Kidney epithelial cell (primary cell): Measurements from ENCODE around the gene GNB5. TPM values are rescaled to one million over a fixed set of nuclear protein-coding genes. Genes with fewer than 3 reads are reported as not detected.
"Not testable (repeated sequence)": the region's sequence is repeated elsewhere in the genome, so short reads cannot be mapped to it uniquely, and the experiment has no call there.

Experiments used
- DNase-seq: peaks from one replicate; pipeline ENCODE4 v3.0.0-alpha.2; 2010; ENCODE audit warnings: low read depth
- H3K27me3 ChIP-seq: 2 replicates; pipeline ENCODE4 v1.6.0; 2011; ENCODE audit warnings: low read length; ENCODE audit not compliant: control insufficient read depth, insufficient read depth
- H3K36me3 ChIP-seq: 2 replicates; pipeline ENCODE4 v1.5.1; 2011; ENCODE audit warnings: low read length; ENCODE audit not compliant: control insufficient read depth, insufficient read depth
- H3K4me3 ChIP-seq: 2 replicates; pipeline ENCODE4 v1.5.1; 2011; ENCODE audit warnings: low read depth, mild to moderate bottlenecking, control low read depth, low read length
- total RNA-seq: library from RNA; depleted of rRNA; stranded (reverse); fragments of >200 nt; gene quantifications from 2 replicates; pipeline ENCODE4 v1.2.3, GENCODE V29; 2015
- TF ChIP-seq, protein P1 (sequence below): IDR thresholded peaks from 2 replicates; pipeline ENCODE4 v1.5.1; 2011; ENCODE audit warnings: mild to moderate bottlenecking, moderate library complexity, low read length, control low read depth, inconsistent platforms; ENCODE audit not compliant: insufficient read depth, poor library complexity, severe bottlenecking

The GNB5 gene
- total RNA-seq, 1 donor from 2014 or later = 46.7 TPM

DNA sequence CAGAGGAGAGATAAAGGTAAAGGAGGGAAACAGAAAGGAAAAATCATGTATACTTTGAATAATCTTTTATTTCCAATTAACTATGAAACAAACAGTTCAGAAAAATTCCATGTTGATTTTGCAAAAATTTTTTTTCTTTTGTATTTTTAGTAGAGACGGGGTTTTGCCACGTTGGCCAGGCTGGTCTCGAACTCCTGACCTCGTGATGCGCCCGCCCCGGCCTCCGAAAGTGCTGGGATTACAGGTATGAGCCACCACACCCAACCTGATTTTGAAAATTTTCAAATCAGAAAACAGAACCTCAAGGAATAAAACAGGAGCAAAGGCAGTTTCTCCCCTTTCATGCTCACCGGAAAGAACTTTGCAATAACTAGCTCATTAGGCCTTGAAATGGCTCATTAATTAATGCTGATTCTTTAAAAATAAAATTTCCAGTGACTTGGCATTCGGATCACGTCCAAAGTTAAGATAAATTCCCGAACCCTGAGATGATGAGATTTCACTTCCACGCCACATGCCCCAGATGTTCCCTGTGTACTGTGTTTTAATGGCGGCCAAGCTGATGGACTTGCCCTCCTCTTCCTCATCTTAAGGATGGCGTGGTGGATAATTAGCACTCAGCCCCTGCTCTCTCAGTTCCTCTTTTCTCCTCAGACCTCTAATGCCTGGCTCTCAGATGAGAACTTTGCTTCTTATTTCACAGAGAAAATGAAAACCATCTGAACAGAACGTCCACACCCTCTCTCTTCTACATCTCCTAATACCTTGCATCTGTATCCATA, 89.5 kb downstream of the GNB5 start:
- DNase-seq = no peak
- Histone ChIP-seq H3K4me3 (no peak overlapping the region), H3K27me3 (no peaks in the 10 kb centered on the region), H3K36me3 (no peaks in the 10 kb centered on the region)
- TF ChIP-seq, protein P1, sequence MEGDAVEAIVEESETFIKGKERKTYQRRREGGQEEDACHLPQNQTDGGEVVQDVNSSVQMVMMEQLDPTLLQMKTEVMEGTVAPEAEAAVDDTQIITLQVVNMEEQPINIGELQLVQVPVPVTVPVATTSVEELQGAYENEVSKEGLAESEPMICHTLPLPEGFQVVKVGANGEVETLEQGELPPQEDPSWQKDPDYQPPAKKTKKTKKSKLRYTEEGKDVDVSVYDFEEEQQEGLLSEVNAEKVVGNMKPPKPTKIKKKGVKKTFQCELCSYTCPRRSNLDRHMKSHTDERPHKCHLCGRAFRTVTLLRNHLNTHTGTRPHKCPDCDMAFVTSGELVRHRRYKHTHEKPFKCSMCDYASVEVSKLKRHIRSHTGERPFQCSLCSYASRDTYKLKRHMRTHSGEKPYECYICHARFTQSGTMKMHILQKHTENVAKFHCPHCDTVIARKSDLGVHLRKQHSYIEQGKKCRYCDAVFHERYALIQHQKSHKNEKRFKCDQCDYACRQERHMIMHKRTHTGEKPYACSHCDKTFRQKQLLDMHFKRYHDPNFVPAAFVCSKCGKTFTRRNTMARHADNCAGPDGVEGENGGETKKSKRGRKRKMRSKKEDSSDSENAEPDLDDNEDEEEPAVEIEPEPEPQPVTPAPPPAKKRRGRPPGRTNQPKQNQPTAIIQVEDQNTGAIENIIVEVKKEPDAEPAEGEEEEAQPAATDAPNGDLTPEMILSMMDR = no peak

DNA sequence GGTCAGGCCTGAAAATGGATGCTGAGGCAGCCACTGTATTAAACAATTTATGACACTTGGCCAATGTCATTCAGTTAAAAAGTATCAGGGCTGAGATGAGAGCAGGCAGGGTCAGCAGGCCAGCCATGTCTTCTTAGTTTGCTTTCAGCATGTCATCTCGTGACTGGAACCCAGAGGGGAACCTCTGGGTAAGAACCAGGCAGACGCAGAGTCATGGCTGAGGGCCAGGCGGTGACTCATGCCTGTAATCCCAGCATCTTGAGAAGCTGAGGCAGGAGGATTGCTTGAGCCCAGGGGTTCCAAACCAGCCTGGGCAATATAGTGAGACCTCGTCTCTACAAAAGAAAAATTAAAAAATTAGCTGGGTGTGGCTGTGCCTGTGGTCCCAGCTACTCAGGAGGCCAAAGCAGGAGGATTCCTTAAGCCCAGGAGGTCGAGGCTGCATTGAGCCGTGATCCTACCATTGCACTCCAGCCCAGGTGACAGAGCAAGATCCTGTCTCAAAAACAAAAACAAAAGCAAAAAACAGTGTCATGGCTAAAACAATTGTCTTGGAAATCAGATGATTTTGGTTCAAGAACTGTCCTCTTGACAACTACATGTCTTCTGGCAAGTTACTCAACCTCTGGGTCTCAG, 90.3 kb downstream of the GNB5 start:
- Histone ChIP-seq H3K27me3 (no peaks in the 10 kb centered on the region), H3K4me3 (no peak overlapping the region), H3K36me3 (no peaks in the 10 kb centered on the region)
- DNase-seq = peak; percentile 69
- TF ChIP-seq, protein P1 = no peak

DNA sequence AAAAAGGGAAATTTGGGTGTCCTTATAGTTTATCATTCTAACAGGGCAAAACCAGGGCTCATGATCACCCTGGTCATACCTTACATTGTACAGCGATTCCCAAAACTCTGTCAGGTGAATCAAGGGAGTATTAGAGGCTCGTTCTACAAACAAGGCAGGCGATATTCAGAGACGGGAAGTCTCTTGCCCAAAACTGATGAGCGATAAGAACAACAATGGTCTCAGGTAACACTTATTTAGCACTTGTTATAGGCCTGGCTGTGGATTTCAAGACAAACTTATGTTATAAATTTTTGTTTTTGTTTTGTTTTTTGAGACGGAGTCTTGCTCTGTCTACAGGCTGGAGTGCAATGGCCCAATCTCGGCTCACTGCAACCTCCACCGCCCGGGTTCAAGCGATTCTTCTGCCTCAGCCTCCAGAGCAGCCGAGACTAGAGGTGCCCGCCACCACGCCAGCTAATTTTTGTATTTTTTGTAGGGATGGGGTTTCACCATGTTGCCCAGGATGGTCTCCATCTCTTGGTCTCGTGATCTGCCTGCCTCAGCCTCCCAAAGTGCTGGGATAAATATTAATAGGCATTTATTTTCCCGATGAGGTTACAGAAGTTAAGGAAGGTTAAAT, 91.4 kb downstream of the GNB5 start:
- no peak for DNase-seq
- Histone ChIP-seq H3K4me3 (no peak overlapping the region), H3K36me3 (no peaks in the 10 kb centered on the region), H3K27me3 (no peaks in the 10 kb centered on the region)
- TF ChIP-seq, protein P1 = no peak

DNA sequence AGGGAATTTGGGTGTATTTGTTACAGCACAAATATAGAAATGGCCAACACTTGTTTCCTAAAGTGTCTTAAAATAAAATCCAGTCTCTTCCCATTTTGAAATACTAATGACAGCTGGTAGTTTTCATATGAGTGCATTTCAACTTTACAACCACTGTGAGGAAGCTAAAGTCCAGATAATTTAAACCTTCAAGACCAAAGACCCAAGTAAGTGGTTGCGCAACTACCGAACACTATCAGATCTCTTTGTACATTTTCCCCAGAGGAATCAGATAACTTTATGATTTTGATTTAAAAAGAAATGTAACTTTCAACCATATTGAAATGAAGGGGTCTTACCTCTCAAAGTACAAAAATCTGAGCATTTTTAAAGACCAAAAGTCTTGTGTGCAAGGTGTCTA, 92.9 kb downstream of the GNB5 start:
- DNase-seq = no peak
- no peaks in the 10 kb centered on the region for H3K27me3 ChIP-seq
- no peak overlapping the region for H3K4me3 ChIP-seq
- TF ChIP-seq, protein P1 = no peak
- H3K36me3 ChIP-seq = no peaks in the 10 kb centered on the region

DNA sequence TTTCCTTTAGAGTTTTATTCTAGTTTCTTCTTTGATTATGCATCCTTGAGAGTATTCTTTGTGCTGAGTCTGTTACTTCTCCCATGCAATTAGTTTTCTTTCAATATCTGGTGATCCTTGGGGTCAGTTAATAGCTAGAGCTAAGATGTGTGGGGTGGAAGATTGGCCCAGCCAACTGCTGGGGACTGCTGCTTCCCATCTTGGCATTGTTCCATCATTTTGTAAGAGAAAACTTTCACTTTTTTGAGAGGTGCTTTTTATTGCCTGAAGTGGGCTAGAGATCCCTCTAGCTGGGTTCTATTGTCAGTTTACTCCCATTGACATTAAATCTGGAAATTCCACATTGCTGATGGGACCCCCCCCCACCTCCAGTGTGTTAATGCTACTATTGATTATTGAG, 94.0 kb downstream of the GNB5 start:
- Histone ChIP-seq H3K4me3 (no peak overlapping the region), H3K36me3 (no peaks in the 10 kb centered on the region), H3K27me3 (no peaks in the 10 kb centered on the region)
- TF ChIP-seq, protein P1 = no peak
- no peak for DNase-seq

DNA sequence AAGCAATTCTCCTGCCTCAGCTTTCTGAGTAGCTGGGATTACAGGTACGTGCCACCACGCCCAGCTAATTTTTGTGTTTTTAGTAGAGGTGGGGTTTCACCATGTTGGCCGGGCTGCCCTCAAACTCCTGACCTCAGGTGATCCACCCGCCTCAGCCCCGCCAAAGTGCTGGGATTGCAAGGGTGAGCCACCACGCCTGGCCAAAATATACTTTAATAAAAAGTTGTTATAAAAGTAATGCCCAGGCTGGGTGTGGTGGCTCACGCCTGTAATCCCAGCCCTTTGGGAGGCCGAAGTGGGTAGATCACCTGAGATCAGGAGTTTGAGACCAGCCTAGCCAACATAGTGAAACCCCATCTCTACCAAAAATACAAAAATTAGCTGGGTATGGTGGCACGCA, 94.7 kb downstream of the GNB5 start:
- H3K4me3 ChIP-seq, H3K27me3 ChIP-seq, H3K36me3 ChIP-seq, DNase-seq: not testable (repeated sequence)
